Natural killer cell (primary cell): ENCODE data around the gene TYSND1. TPM values are rescaled to one million over a fixed set of nuclear protein-coding genes. Genes with fewer than 3 reads are reported as not detected.

Source experiments
- ATAC-seq, 3 donors: fragments of 150-1000 bp in 2 of 3; fragments of 200-7000 bp in 1 of 3; cut with Tn5 transposase; 1 replicate in 1 of 3; 2 replicates in 2 of 3; pipeline ENCODE4 v1.10.0; 2021; ENCODE audit warnings: mild to moderate bottlenecking in 2 of 3, moderate library complexity in 2 of 3
- DNase-seq, 2 donors: peaks; one replicate each; pipeline versions ENCODE4 v3.0.0 to v3.0.0-alpha.2; 2013 to 2021; ENCODE audit warnings: mixed read lengths in 1 of 2
- H3K27ac ChIP-seq: one replicate; pipeline ENCODE4 v1.5.1; 2013; ENCODE audit warnings: mild to moderate bottlenecking, low read length
- H3K27me3 ChIP-seq: one replicate; pipeline ENCODE4 v1.6.1; 2013; ENCODE audit warnings: low read length; ENCODE audit not compliant: control insufficient read depth, insufficient read depth
- H3K36me3 ChIP-seq: one replicate; pipeline ENCODE4 v1.6.1; 2013; ENCODE audit warnings: low read length; ENCODE audit not compliant: control insufficient read depth, insufficient read depth
- H3K4me1 ChIP-seq: one replicate; pipeline ENCODE4 v1.6.1; 2013; ENCODE audit warnings: low read length; ENCODE audit not compliant: control insufficient read depth, insufficient read depth
- H3K4me3 ChIP-seq: one replicate; pipeline ENCODE4 v1.5.1; 2013; ENCODE audit warnings: low read length
- H3K9me3 ChIP-seq: one replicate; pipeline ENCODE4 v1.6.1; 2013; ENCODE audit warnings: low read length; ENCODE audit not compliant: control insufficient read depth, insufficient read depth
- H3K27ac Mint-ChIP-seq, 2 donors: one replicate each; pipeline ENCODE4 v1.8.0; 2022; ENCODE audit warnings: mild to moderate bottlenecking in 2 of 2, mixed read lengths in 2 of 2, moderate library complexity in 1 of 2
- H3K27me3 Mint-ChIP-seq, 2 donors: one replicate each; pipeline ENCODE4 v1.8.0; 2022; ENCODE audit warnings: low read depth in 2 of 2, mixed read lengths in 2 of 2
- H3K36me3 Mint-ChIP-seq: one replicate; pipeline ENCODE4 v1.8.0; 2022; ENCODE audit warnings: mixed read lengths
- H3K4me1 Mint-ChIP-seq, 2 donors: one replicate each; pipeline ENCODE4 v1.8.0; 2022; ENCODE audit warnings: mixed read lengths in 2 of 2
- H3K4me3 Mint-ChIP-seq: one replicate; pipeline ENCODE4 v1.8.0; 2022; ENCODE audit warnings: mild to moderate bottlenecking, moderate library complexity, mixed read lengths
- H3K9me3 Mint-ChIP-seq, 2 donors: one replicate each; pipeline ENCODE4 v1.8.0; 2022; ENCODE audit warnings: mixed read lengths in 2 of 2
- CTCF ChIP-seq: fragments of 200-600 bp; IDR thresholded peaks from one replicate; pipeline ENCODE4 v1.8.0; 2022; ENCODE audit warnings: antibody characterized with exemption
- WGBS: methylation state at CpG from one replicate; pipeline ENCODE4 v1.1.7; 2013; ENCODE audit warnings: missing lambda C conversion rate; ENCODE audit not compliant: insufficient coverage; 5-methylcytosine and 5-hydroxymethylcytosine counted together
- intact Hi-C: fragments of 100-400 bp; cut with micrococcal nuclease; formaldehyde crosslinking; loops from one replicate; pipeline ENCODE4 v1.14.2; 2022
- total RNA-seq, 4 donors: library from RNA; stranded (reverse); fragments of 120-200 nt in 1 of 4; gene quantifications; one replicate each; pipeline versions ENCODE4 v1.2.3 to v1.2.4, GENCODE V29; 2013 to 2022

TYSND1 gene
- total RNA-seq, 3 donors from 2014 or later (not counting 1 experiment from before 2014, with no cell fraction given) = 12.0 to 17.9 (median 12.4) TPM

DNA sequence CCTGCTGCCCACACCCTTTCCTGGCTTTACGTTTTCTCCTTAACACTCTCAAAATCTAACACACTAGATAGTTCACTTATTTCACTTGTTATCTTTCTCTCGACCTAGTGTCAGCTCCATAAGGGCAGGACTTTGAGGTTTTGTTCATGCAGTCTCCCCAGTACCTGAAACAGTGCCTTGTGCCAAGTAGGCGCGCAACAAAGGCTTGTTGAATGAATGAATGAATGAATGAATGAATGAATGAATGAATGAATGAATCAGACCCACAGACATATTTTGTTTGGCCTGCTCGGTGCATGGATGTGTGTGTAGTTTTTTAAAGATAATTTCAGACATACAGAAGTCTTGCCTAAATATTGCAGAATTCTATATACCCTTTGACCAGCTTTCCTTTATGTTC is 6.2 kb downstream of the TYSND1 start:
- WGBS = 80% methylated on average over 4 of the region's 5 CpGs
- Histone ChIP-seq H3K36me3 (peaks cover 4% of the 10 kb centered on the region), H3K4me1 (peaks cover 19% of the 10 kb centered on the region), H3K27me3 (no peaks in the 10 kb centered on the region), H3K9me3 (no peaks in the 10 kb centered on the region), H3K4me3 (no peak overlapping the region), H3K27ac (no peak overlapping the region)
- Mint-ChIP-seq H3K27ac (no peak overlapping the region), H3K9me3 (no peaks in the 10 kb centered on the region), H3K4me3 (no peak overlapping the region), H3K4me1 (peaks cover 31 to 41% of the 10 kb centered on the region in 2 donors), H3K36me3 (no peaks in the 10 kb centered on the region), H3K27me3 (no peaks in the 10 kb centered on the region)
- intact Hi-C loops = no loop called here
- DNase-seq (no peak), ATAC-seq (no peak)
- no peak for TF ChIP-seq CTCF

GRCh38 chr10:70139997-70140250 is 6.6 kb downstream of the TYSND1 start:
- Histone ChIP-seq H3K36me3 (peaks cover 4% of the 10 kb centered on the region), H3K27ac (no peak overlapping the region), H3K9me3 (no peaks in the 10 kb centered on the region), H3K4me1 (peaks cover 16% of the 10 kb centered on the region), H3K4me3 (no peak overlapping the region), H3K27me3 (no peaks in the 10 kb centered on the region)
- Mint-ChIP-seq H3K27ac (no peak overlapping the region), H3K36me3 (no peaks in the 10 kb centered on the region), H3K9me3 (no peaks in the 10 kb centered on the region), H3K4me1 (peaks cover 28 to 41% of the 10 kb centered on the region in 2 donors), H3K4me3 (no peak overlapping the region), H3K27me3 (no peaks in the 10 kb centered on the region)
- DNase-seq (no peak), ATAC-seq (no peak)
- intact Hi-C loops = no loop called here
- WGBS = 97% methylated on average over 6 of the region's 6 CpGs
- no peak for TF ChIP-seq CTCF

- H3K27me3 ChIP-seq = no peaks in the 10 kb centered on the region
- Mint-ChIP-seq H3K27me3 (no peaks in the 10 kb centered on the region), H3K36me3 (no peaks in the 10 kb centered on the region), H3K27ac (no peak overlapping the region), H3K4me1 (peaks cover 23 to 38% of the 10 kb centered on the region in 2 donors), H3K4me3 (no peak overlapping the region), H3K9me3 (no peaks in the 10 kb centered on the region)
- no peaks in the 10 kb centered on the region for H3K9me3 ChIP-seq
- WGBS = 96% methylated on average over 11 of the region's 11 CpGs
- no peak for TF ChIP-seq CTCF
- DNase-seq (no peak), ATAC-seq (no peak)
- peaks cover 10% of the 10 kb centered on the region for H3K4me1 ChIP-seq
- H3K4me3 ChIP-seq = no peak overlapping the region
- no peak overlapping the region for H3K27ac ChIP-seq
- H3K36me3 ChIP-seq = peaks cover 4% of the 10 kb centered on the region
- intact Hi-C loops = no loop called here
These were observed 7.1 kb downstream of the TYSND1 start for GRCh38 chr10:70139151-70139996.
